GM12891 (cell line): ENCODE data around the gene RWDD1.

Source experiments
- PAX5 ChIP-seq: IDR thresholded peaks from 2 replicates; pipeline ENCODE4 v1.6.1; 2011; ENCODE audit warnings: low read length, moderate library complexity, mild to moderate bottlenecking; ENCODE audit not compliant: insufficient read depth, severe bottlenecking
- POLR2A ChIP-seq: IDR thresholded peaks from 2 replicates; pipeline ENCODE4 v1.6.1; 2011; ENCODE audit warnings: low read depth, low read length, control low read depth
- POLR2AphosphoS5 ChIP-seq: IDR thresholded peaks from 2 replicates; pipeline ENCODE4 v1.6.1; 2011; ENCODE audit warnings: low read depth, low read length, control low read depth
- POU2F2 ChIP-seq: IDR thresholded peaks from 2 replicates; pipeline ENCODE4 v1.6.1; 2011; ENCODE audit warnings: low read depth, mild to moderate bottlenecking, control low read depth, low read length, moderate library complexity
- SPI1 ChIP-seq: IDR thresholded peaks from 2 replicates; pipeline ENCODE4 v1.6.1; 2011; ENCODE audit warnings: low read depth, low read length, control low read depth
- TAF1 ChIP-seq: IDR thresholded peaks from 2 replicates; pipeline ENCODE4 v1.6.1; 2011; ENCODE audit warnings: low read depth, low read length, control low read depth

GRCh38 chr6:116570856-116571682 is at the start of gene RWDD1:
- TF ChIP-seq POLR2AphosphoS5 (peak; percentile 95), TAF1 (peak; percentile 85), SPI1 (no peak), POLR2A (peak; percentile 78; the same call in 1 of the 2 replicates), PAX5 (peak; percentile 58), POU2F2 (peak; percentile 76)
